GM18511 (cell line): Measurements from ENCODE around the gene MYLK.

Source experiments
- ATAC-seq: cut with Tn5 transposase; IDR thresholded peaks from one replicate; pipeline ENCODE4 v1.9.1; 2021; ENCODE audit warnings: mild to moderate bottlenecking, moderate library complexity; ENCODE audit not compliant: unreplicated experiment

The MYLK gene

DNA sequence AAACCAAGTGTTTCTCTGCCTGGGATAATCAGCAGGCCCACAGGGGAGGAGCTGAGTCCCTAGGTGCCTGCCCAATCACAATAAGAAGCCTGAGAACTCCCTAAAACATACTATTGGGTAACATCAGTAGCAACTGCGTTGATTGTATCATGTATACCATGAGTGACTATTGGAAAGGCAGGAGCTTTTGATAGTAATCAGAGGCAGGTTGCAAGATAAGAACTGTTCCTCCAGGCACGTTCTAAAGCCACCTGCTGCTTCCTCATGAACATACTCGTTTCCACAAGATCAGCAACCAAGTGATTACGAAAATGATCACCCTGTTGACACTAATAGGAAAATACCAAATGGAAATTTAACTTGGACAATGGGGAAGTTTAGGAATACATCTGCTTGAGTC, 6.7 kb downstream of the MYLK start:
- ATAC-seq = no peak

DNA sequence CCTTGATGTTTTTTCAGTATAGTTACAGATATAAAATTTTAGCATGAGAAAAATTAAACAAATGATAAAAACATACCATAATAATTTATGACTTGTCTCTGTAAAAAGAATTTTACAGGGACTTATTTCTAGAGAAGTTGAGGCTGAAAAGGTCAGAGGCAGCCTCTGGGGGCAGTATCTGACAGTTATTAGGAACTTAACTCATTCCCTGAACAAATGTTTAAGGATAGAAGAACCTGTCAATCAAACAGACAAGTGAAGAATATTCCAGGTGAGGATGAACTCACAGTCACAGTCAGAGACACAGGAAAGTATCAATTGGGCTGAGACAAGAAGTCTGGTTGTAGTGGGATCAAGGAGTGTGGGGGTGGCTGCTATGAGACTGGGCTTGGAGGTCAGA, 7.3 kb downstream of the MYLK start:
- no peak for ATAC-seq

DNA sequence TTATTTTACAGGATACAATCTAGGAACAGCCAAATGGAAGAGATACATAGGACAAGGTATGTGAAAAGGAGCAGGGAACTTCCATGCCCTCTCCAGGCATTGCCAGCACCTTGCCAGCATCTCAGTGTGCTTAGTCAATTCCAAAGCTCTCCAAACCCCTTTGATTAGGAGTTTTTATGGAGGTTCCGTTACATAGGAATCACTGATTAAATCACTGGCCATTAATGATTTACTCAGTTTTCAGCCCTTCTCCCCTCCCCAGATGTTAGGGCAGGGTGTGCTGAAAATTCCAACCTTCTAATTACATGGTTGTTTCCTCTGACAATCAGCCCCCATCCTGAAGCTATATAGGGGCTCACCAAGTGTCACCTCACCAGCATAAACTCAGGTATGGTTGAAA, 11.5 kb downstream of the MYLK start:
- ATAC-seq = no peak

- no peak for ATAC-seq
Observed at GRCh38 chr3:123871946-123872345, 12.2 kb downstream of the MYLK start.

DNA sequence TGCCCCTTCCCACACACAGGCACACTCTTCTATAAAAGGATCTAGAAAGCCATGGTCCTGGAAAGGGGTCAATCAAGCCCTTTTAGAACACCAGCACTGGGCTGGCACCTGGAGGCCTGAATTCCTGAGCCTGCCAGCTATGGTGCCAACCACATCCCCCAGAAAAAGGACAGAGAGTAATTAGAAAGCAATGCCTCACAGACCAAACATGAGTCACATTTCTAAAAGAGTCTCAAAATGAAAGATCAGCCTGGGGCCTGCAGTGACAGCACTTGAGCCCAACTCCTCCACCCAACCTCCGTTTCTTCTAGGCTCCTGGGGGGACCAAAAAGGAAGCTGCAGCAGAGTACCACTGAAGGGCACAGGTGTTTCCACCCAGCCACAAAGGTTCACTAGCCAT, 14.1 kb downstream of the MYLK start:
- no peak for ATAC-seq

DNA sequence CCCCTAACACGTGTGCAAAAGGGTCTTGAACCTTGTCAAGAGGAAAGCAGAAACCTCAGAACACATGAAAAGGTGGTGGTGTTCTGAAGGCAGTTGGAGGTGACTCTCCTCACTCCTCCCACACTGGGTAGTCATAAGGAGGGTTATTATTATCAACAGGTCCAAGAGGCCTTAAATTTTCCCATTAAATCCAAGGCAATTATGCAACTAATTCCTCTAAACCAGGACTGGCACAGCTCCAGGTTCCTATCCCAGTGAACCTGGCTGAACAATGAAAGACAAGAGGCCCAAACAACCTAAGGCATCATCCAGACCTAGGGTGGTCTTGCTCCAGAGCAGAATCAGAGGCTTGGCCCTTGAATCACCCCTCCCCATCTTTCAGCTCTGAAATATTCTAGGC, 15.0 kb downstream of the MYLK start:
- ATAC-seq = no peak

- ATAC-seq = no peak
Observed at GRCh38 chr3:123864706-123865105, 19.4 kb downstream of the MYLK start.

DNA sequence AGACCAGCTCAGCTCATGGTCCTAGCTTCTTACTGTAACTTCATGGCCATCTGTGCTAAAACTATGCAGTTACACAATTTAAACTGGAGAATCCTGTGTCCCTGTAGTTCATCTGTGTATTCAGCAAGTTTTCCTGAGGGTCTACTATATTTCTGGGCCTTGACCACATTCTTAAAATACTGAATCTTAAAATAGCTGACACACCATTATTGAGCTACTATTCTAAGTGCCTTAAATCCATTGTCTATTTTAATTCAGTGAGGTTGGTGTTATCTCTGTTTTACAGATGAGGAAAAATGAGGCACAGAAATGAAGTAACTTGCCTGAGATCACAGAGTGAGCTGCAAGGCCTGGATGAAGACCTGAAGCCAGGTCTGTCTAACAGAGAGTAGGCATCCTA, 22.0 kb downstream of the MYLK start:
- ATAC-seq = no peak

- ATAC-seq = no peak
Observed at GRCh38 chr3:123861081-123861836, 22.9 kb downstream of the MYLK start.

DNA sequence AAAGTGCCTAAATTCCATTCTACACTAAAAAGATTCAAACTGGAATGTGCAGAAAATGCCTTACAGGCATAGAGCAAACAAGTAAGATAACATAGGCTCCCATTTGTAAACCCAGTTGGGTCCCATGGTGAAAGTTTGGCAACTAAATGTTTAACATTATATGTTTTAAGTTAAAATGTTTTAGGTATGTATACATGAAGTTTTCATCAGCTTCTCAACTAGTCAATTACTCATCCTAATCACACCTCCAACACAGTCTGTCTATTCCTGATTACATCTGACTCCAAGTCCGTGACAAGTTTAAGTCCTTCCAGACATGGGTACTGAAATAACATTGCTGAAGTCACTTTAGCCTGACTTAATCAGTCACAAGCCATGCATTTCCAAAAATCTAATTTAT, 25.0 kb downstream of the MYLK start:
- ATAC-seq = no peak

- no peak for ATAC-seq
Observed at GRCh38 chr3:123854905-123855304, 29.2 kb downstream of the MYLK start.

DNA sequence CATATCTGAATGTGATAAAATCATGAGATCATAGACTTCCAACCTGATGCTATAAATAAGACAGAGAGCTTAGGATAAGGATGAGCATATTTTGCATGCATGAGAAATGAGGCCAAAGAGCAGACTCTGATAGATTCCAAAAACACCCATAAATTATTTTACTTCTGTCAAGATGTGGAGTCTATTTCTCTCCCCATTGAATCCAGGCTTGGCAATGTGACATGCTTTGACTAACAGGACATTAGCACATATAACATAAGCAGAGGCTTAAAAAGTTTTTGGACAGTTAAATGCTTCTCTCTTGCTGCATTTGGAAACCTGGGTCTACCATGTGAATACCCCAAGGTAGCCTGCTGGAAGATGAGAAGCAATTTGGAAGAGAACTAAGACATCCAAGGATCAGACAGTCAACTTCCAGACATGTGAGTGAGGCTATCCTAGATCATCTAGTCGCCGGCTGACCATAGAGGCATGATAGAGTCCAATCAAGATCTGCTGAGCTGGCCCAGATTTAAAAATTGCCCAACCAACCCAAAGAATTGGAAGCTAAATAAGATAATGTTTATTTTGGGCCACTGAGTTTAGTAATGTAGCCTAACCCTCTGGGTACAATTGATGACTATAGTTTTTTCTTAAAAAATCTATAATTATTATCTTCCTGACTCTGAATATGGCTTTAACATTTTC, 30.3 kb downstream of the MYLK start:
- ATAC-seq = no peak

DNA sequence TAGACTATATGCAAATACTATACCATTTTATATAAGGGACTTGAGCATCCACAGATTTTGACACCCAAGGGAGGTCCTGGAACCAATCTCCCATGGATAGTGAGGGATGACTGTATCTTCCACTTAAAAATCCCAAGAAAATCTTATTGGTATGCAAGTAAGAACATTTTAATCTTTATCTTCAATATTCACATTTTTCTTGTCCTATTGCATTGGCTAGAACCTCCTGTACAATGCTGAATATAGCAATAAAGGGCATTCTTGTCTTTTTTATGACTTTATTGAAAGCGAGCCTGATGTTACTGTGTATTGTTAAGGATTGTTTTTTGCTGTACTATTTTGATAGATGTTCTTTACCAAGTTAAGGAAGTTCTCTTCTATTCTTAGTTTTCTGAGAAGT, 36.9 kb downstream of the MYLK start:
- no peak for ATAC-seq

DNA sequence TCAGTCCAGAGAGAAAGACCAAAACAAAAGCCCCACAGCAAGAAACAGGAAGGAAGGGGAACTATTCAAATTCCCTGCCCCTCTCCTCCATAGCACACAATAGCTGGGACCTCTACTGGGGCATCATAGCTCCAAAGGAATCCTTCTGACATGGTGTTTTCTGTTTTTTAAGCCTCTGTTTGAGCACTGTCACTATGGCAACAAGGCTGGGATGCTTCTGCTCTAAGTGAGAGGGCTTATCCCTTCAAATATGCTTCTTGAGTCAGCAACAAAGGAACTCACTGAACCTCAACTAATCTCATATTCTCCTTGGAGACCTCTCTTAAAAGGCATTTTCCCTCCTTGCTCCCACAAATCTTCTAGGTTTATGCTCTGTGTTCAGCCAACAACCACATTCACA, 40.5 kb downstream of the MYLK start:
- no peak for ATAC-seq

DNA sequence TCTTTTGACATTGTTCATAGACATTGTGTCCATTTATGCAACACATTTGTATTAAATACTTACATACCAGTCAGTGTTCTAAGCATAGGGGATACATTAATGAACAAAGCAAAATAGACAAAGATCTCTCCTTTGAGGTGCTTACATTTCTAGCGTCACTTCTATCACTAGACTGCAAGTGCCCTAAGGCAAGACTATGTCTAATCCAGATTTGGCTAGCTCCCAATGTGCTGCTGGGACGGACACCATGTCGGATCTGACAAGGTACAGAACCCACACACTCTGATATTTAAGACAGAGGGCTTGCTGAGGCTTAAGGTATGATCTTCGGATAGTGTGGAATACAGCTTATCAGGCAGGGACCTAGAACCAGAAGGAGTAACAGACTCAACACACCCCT, 41.4 kb downstream of the MYLK start:
- ATAC-seq = no peak

DNA sequence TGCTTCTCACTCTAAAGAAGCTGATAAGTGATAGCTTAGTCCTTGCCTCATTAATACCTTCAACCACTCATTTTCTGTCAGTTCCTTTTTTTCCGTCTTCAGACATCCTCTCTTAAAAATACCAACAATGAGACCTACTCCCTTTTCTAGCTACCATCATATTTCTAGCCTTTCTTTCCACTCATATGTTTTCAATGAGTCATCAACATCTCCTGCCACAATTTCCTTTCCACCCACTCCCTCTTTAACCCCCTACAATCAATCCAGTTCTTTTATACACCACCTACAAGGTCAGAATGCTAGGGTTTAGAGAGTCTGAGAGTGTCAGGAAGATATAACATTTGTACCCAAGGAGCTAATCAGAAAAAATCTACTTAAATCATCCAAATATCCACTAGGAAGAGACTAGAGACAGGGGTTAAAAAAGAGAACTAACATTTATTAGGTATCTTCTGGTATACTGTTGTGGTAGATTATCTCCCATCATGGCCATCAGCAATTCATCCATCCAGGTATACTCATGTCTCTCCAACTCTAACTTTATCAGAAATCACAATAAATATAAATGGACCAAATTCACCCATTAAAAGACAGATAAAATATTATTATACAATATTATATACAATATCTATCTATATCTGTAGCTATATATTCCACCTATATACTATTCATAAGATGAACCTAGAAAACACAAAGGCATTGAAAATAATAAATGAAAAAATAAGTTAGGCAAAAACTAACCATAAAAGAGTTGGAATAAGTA, 42.5 kb downstream of the MYLK start:
- no peak for ATAC-seq

GRCh38 chr3:123840961-123841360, 43.2 kb downstream of the MYLK start:
- ATAC-seq = no peak

DNA sequence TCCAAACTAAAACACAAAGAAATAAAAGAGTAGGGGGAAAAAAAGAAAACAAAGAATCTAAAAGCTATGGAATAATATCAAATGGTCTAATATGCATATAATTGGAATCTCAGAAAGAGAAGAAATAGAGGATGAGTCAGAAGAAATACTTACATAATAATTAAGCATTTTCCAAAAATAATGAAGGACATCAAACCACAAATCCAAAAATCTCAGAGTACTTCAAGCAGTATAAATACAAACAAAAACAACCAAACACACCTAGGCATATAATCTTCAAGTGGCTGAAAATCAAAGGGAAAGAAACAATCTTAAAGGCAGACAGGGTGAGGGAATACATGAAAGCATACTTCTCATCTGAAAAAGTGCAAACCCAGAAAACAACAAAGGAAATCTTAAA, 46.3 kb downstream of the MYLK start:
- no peak for ATAC-seq

DNA sequence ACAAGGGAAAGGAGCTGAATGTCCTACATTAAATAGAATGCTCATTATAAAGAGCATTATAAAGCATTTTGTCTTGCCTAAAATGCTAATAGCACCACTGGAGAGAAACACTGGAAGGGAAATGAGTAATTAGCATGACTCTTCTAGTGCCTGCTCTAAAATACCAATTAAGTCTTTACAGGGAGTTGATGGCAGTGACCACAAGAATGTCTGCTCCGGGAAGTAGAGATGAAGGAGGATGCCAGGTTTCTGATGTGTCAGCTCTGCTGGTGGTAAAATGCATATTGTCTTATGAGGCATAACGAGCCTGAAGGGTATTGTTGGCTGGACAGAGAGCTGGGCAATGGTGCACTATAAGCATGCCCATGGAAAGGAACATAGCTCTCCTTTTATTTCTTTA, 49.5 kb downstream of the MYLK start:
- ATAC-seq = no peak

DNA sequence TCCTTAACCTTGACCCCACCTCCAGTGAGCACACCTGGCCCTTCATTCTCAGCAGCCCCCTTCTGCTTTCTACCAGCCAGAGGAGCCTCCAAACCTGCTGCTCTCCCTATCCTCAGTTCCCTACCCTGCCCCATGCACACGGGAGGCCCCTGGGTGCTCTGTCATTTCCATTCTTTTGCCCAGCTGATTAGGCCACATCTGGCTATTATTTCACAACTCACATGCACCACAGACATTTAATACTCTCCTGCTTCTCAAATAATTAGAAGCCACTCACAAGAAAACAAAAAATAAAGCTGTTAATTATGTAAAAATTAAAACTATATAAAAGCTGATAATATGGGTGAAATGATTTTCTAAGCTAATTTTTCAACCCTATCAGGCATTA, 50.7 kb downstream of the MYLK start:
- ATAC-seq = no peak

DNA sequence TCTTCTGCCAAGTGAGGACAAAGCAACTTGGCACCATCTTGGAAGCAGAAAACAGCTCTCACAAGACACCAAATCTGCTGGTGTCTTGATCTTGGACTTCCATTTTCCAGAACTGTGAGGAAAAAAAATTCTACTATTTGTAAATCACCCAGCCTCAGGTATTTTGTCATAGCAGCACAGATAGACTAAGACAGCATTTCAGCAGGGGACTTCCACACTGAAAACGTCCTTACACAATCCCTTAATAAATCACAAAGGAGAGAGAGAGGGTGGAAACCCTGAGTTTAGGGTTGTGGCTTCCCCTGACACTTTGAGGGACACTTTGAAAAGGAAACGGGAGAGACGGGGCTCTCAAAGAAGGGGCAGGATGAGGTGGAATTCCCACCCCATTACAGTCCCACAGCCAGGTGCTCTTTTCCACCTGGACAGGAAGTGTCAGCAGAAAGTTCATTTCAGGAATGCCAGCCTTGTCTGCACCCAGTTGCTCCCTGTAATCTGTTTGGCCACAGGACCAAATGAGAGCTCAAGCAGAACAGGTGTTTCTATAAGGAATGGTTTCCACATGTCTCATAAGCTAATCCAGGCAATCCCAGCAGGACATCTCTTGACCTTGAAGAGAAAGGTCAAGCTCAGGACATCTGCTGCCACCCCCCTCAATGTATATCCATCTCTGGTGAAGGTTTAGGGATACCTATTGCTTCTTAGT, 51.3 kb downstream of the MYLK start:
- no peak for ATAC-seq
